H54 (cell line): ENCODE measurements around the gene OSTN.
A peak's percentile ranks its signal among the peaks of the same experiment; 100 is the strongest.

ENCODE experiments used
- DNase-seq: peaks from one replicate; pipeline ENCODE4 v3.0.0; 2011; ENCODE audit warnings: low spot score, mixed read lengths; ENCODE audit not compliant: insufficient read length
- FAIRE-seq: peaks from 3 replicates; lab custom pipeline; 2011; peaks lifted over from hg19 to GRCh38; lab: Jason Lieb, UNC
- POLR2A ChIP-seq: IDR thresholded peaks from 2 replicates; pipeline ENCODE4 v1.6.1; 2011; ENCODE audit warnings: low read depth, mild to moderate bottlenecking, low read length

OSTN gene

GRCh38 chr3:191197761-191198306, 1.2 kb upstream of the OSTN start:
- FAIRE-seq (peak; percentile 6), DNase-seq (no peak)
- no peak for TF ChIP-seq POLR2A

GRCh38 chr3:191198480-191198879, 561 bp upstream of the OSTN start:
- TF ChIP-seq POLR2A: no peak
- peak; percentile 66 for FAIRE-seq
- DNase-seq: no peak

- TF ChIP-seq POLR2A: no peak
- no peak for DNase-seq
- FAIRE-seq: no peak
These were observed 11.0 kb downstream of the OSTN start for GRCh38 chr3:191210032-191210431.

- DNase-seq (no peak), FAIRE-seq (no peak)
- no peak for TF ChIP-seq POLR2A
These were observed 17.5 kb downstream of the OSTN start for GRCh38 chr3:191216510-191216909.

- DNase-seq (no peak), FAIRE-seq (peak; percentile 50)
- no peak for TF ChIP-seq POLR2A
These were observed 18.3 kb downstream of the OSTN start for GRCh38 chr3:191217301-191217700.

- FAIRE-seq (no peak), DNase-seq (no peak)
- no peak for TF ChIP-seq POLR2A
These were observed 21.9 kb downstream of the OSTN start for GRCh38 chr3:191220908-191221307.

GRCh38 chr3:191221638-191222037, 22.6 kb downstream of the OSTN start:
- TF ChIP-seq POLR2A: no peak
- no peak for FAIRE-seq
- no peak for DNase-seq

- FAIRE-seq: no peak
- TF ChIP-seq POLR2A: no peak
These were observed 28.5 kb downstream of the OSTN start for GRCh38 chr3:191227541-191227940.

GRCh38 chr3:191234216-191234615, 35.2 kb downstream of the OSTN start:
- FAIRE-seq: no peak
- TF ChIP-seq POLR2A: no peak

More at GRCh38 chr3:191227541-191227940, 28.5 kb downstream of the OSTN start:
- DNase-seq: no peak

GRCh38 chr3:191235331-191236314, 36.6 kb downstream of the OSTN start:
- DNase-seq (no peak), FAIRE-seq (peak; percentile 33)
- no peak for TF ChIP-seq POLR2A

More at GRCh38 chr3:191234216-191234615, 35.2 kb downstream of the OSTN start:
- DNase-seq: no peak

GRCh38 chr3:191236646-191237045, 37.6 kb downstream of the OSTN start:
- TF ChIP-seq POLR2A: no peak
- no peak for FAIRE-seq
- no peak for DNase-seq

GRCh38 chr3:191237047-191237882, 38.2 kb downstream of the OSTN start:
- TF ChIP-seq POLR2A: no peak
- no peak for DNase-seq
- FAIRE-seq: no peak

GRCh38 chr3:191238321-191238817, 39.3 kb downstream of the OSTN start:
- FAIRE-seq: peak; percentile 76
- no peak for TF ChIP-seq POLR2A
- DNase-seq: no peak

GRCh38 chr3:191239407-191240031, 40.5 kb downstream of the OSTN start:
- no peak for TF ChIP-seq POLR2A
- FAIRE-seq (peak; percentile 78), DNase-seq (no peak)
